ENCODE measurements around the gene TUBA8.
"Not testable (repeated sequence)": the region's sequence is repeated elsewhere in the genome, so short reads cannot be mapped to it uniquely, and the experiment has no call there.

The TUBA8 gene

GRCh38 chr22:18106550-18107341 lies 3.9 kb upstream of the TUBA8 start:
- not testable (repeated sequence) for DNase-seq

- no peak for DNase-seq
These were observed 2.4 kb upstream of the TUBA8 start for GRCh38 chr22:18108187-18108586.

- no peak for DNase-seq
These were observed 1.0 kb upstream of the TUBA8 start for GRCh38 chr22:18109410-18110193.

GRCh38 chr22:18110954-18111758 lies 547 bp downstream of the TUBA8 start:
- DNase-seq: no peak

- DNase-seq: no peak
These were observed 1.2 kb downstream of the TUBA8 start for GRCh38 chr22:18111759-18112330.

- DNase-seq: no peak
These were observed 1.8 kb downstream of the TUBA8 start for GRCh38 chr22:18112440-18112839.

- DNase-seq: no peak
These were observed 3.2 kb downstream of the TUBA8 start for GRCh38 chr22:18113680-18114394.

GRCh38 chr22:18114495-18114894 lies 3.9 kb downstream of the TUBA8 start:
- no peak for DNase-seq

GRCh38 chr22:18114976-18115652 lies 4.5 kb downstream of the TUBA8 start:
- DNase-seq: no peak

GRCh38 chr22:18115906-18116371 lies 5.3 kb downstream of the TUBA8 start:
- no peak for DNase-seq

GRCh38 chr22:18116634-18117033 lies 6.0 kb downstream of the TUBA8 start:
- no peak for DNase-seq

GRCh38 chr22:18118345-18118915 lies 7.8 kb downstream of the TUBA8 start:
- DNase-seq: no peak

GRCh38 chr22:18119409-18120110 lies 9.0 kb downstream of the TUBA8 start:
- no peak for DNase-seq

- DNase-seq: no peak
These were observed 10.2 kb downstream of the TUBA8 start for GRCh38 chr22:18120857-18121256.

- DNase-seq: no peak
These were observed 10.9 kb downstream of the TUBA8 start for GRCh38 chr22:18121506-18121905.

- DNase-seq: no peak
These were observed 11.4 kb downstream of the TUBA8 start for GRCh38 chr22:18121954-18122554.

GRCh38 chr22:18123476-18124025 lies 12.9 kb downstream of the TUBA8 start:
- DNase-seq: not testable (repeated sequence)

- no peak for DNase-seq
These were observed 16.0 kb downstream of the TUBA8 start for GRCh38 chr22:18126606-18127005.

GRCh38 chr22:18130018-18130417 lies 19.4 kb downstream of the TUBA8 start:
- no peak for DNase-seq
